Memory B cell (primary cell): ENCODE measurements around the gene HCN4.

ENCODE experiments used
- ATAC-seq: fragments of 150-1000 bp; cut with Tn5 transposase; 2 replicates; pipeline ENCODE4 v1.10.0; 2021; ENCODE audit warnings: low read depth, mild to moderate bottlenecking, moderate library complexity
- DNase-seq, 2 donors: peaks; one replicate each; pipeline ENCODE4 v3.0.0; 2022; ENCODE audit warnings: low spot score in 2 of 2
- H3K27ac Mint-ChIP-seq: one replicate; pipeline ENCODE4 v1.8.0; 2022; ENCODE audit warnings: mild to moderate bottlenecking, moderate library complexity, mixed read lengths
- H3K27me3 Mint-ChIP-seq: one replicate; pipeline ENCODE4 v1.8.0; 2022; ENCODE audit warnings: mixed read lengths
- H3K36me3 Mint-ChIP-seq: one replicate; pipeline ENCODE4 v1.8.0; 2022; ENCODE audit warnings: mild to moderate bottlenecking, mixed read lengths
- H3K4me1 Mint-ChIP-seq: one replicate; pipeline ENCODE4 v1.8.0; 2022; ENCODE audit warnings: mixed read lengths
- H3K4me3 Mint-ChIP-seq: one replicate; pipeline ENCODE4 v1.8.0; 2022; ENCODE audit warnings: mild to moderate bottlenecking, moderate library complexity, mixed read lengths
- H3K9me3 Mint-ChIP-seq: one replicate; pipeline ENCODE4 v1.8.0; 2022; ENCODE audit warnings: mixed read lengths

Gene HCN4

GRCh38 chr15:73346735-73347312 lies 21.9 kb downstream of the HCN4 start:
- Mint-ChIP-seq H3K9me3 (peaks cover 2% of the 10 kb centered on the region), H3K36me3 (no peaks in the 10 kb centered on the region)
- peak; percentile 43 for ATAC-seq

GRCh38 chr15:73345658-73346057 lies 23.1 kb downstream of the HCN4 start:
- H3K4me3 Mint-ChIP-seq = no peak overlapping the region
- H3K4me1 Mint-ChIP-seq = no peaks in the 10 kb centered on the region
- peaks cover 2% of the 10 kb centered on the region for H3K9me3 Mint-ChIP-seq
- H3K27me3 Mint-ChIP-seq = peaks cover 7% of the 10 kb centered on the region
- ATAC-seq (no peak), DNase-seq (no peak)
- H3K27ac Mint-ChIP-seq = no peak overlapping the region
- H3K36me3 Mint-ChIP-seq = no peaks in the 10 kb centered on the region

More at GRCh38 chr15:73346735-73347312, 21.9 kb downstream of the HCN4 start:
- Mint-ChIP-seq H3K4me1 (no peaks in the 10 kb centered on the region), H3K27me3 (peaks cover 7% of the 10 kb centered on the region), H3K4me3 (no peak overlapping the region), H3K27ac (no peak overlapping the region)
- peak; percentile 44 to 59 for DNase-seq

GRCh38 chr15:73344056-73344455 lies 24.7 kb downstream of the HCN4 start:
- Mint-ChIP-seq H3K36me3 (no peaks in the 10 kb centered on the region), H3K27me3 (peaks cover 7% of the 10 kb centered on the region), H3K4me3 (no peak overlapping the region), H3K9me3 (peaks cover 2% of the 10 kb centered on the region), H3K27ac (no peak overlapping the region), H3K4me1 (no peaks in the 10 kb centered on the region)
- DNase-seq (no peak), ATAC-seq (no peak)

- no peak overlapping the region for H3K27ac Mint-ChIP-seq
- no peaks in the 10 kb centered on the region for H3K36me3 Mint-ChIP-seq
- H3K4me1 Mint-ChIP-seq = no peaks in the 10 kb centered on the region
- DNase-seq = no peak
- peaks cover 8% of the 10 kb centered on the region for H3K27me3 Mint-ChIP-seq
- H3K9me3 Mint-ChIP-seq = peaks cover 2% of the 10 kb centered on the region
- H3K4me3 Mint-ChIP-seq = no peak overlapping the region
- no peak for ATAC-seq
These were observed 26.7 kb downstream of the HCN4 start for GRCh38 chr15:73341886-73342600.

- ATAC-seq (no peak), DNase-seq (no peak)
- Mint-ChIP-seq H3K36me3 (no peaks in the 10 kb centered on the region), H3K4me3 (no peak overlapping the region), H3K27ac (no peak overlapping the region), H3K4me1 (no peaks in the 10 kb centered on the region), H3K27me3 (peaks cover 8% of the 10 kb centered on the region), H3K9me3 (peaks cover 2% of the 10 kb centered on the region)
These were observed 28.1 kb downstream of the HCN4 start for GRCh38 chr15:73340502-73341192.

GRCh38 chr15:73338606-73339374 lies 30.0 kb downstream of the HCN4 start:
- no peak for DNase-seq
- peaks cover 2% of the 10 kb centered on the region for H3K9me3 Mint-ChIP-seq
- H3K36me3 Mint-ChIP-seq = no peaks in the 10 kb centered on the region
- no peak overlapping the region for H3K27ac Mint-ChIP-seq
- peaks cover 10% of the 10 kb centered on the region for H3K27me3 Mint-ChIP-seq
- no peak for ATAC-seq
- no peaks in the 10 kb centered on the region for H3K4me1 Mint-ChIP-seq
- no peak overlapping the region for H3K4me3 Mint-ChIP-seq

- Mint-ChIP-seq H3K4me3 (no peak overlapping the region), H3K4me1 (no peaks in the 10 kb centered on the region), H3K36me3 (no peaks in the 10 kb centered on the region), H3K27me3 (peaks cover 6% of the 10 kb centered on the region), H3K9me3 (peaks cover 2% of the 10 kb centered on the region), H3K27ac (no peak overlapping the region)
- ATAC-seq (no peak), DNase-seq (no peak)
These were observed 30.7 kb downstream of the HCN4 start for GRCh38 chr15:73338058-73338457.

- Mint-ChIP-seq H3K9me3 (no peaks in the 10 kb centered on the region), H3K36me3 (no peaks in the 10 kb centered on the region), H3K27ac (no peak overlapping the region), H3K4me3 (no peak overlapping the region), H3K27me3 (peaks cover 6% of the 10 kb centered on the region), H3K4me1 (no peaks in the 10 kb centered on the region)
- DNase-seq (no peak), ATAC-seq (no peak)
These were observed 31.6 kb downstream of the HCN4 start for GRCh38 chr15:73337187-73337586.

- Mint-ChIP-seq H3K27ac (no peak overlapping the region), H3K9me3 (no peaks in the 10 kb centered on the region), H3K36me3 (no peaks in the 10 kb centered on the region), H3K27me3 (peaks cover 6% of the 10 kb centered on the region), H3K4me1 (no peaks in the 10 kb centered on the region), H3K4me3 (no peak overlapping the region)
- DNase-seq = no peak
- no peak for ATAC-seq
These were observed 32.0 kb downstream of the HCN4 start for GRCh38 chr15:73336756-73337155.

- H3K36me3 Mint-ChIP-seq = no peaks in the 10 kb centered on the region
- ATAC-seq = no peak
These were observed 33.3 kb downstream of the HCN4 start for GRCh38 chr15:73335471-73335870.

GRCh38 chr15:73335026-73335425 lies 33.7 kb downstream of the HCN4 start:
- Mint-ChIP-seq H3K9me3 (no peaks in the 10 kb centered on the region), H3K4me1 (no peaks in the 10 kb centered on the region), H3K27me3 (peaks cover 6% of the 10 kb centered on the region), H3K36me3 (no peaks in the 10 kb centered on the region), H3K27ac (no peak overlapping the region), H3K4me3 (no peak overlapping the region)
- DNase-seq (no peak), ATAC-seq (no peak)

More at GRCh38 chr15:73335471-73335870, 33.3 kb downstream of the HCN4 start:
- Mint-ChIP-seq H3K4me3 (no peak overlapping the region), H3K27ac (no peak overlapping the region), H3K9me3 (no peaks in the 10 kb centered on the region), H3K27me3 (peaks cover 6% of the 10 kb centered on the region), H3K4me1 (no peaks in the 10 kb centered on the region)
- no peak for DNase-seq

GRCh38 chr15:73334086-73334485 lies 34.7 kb downstream of the HCN4 start:
- DNase-seq (no peak), ATAC-seq (no peak)
- Mint-ChIP-seq H3K9me3 (no peaks in the 10 kb centered on the region), H3K4me1 (no peaks in the 10 kb centered on the region), H3K36me3 (no peaks in the 10 kb centered on the region), H3K27ac (no peak overlapping the region), H3K4me3 (no peak overlapping the region), H3K27me3 (peaks cover 6% of the 10 kb centered on the region)

GRCh38 chr15:73333001-73333400 lies 35.8 kb downstream of the HCN4 start:
- no peaks in the 10 kb centered on the region for H3K9me3 Mint-ChIP-seq
- no peaks in the 10 kb centered on the region for H3K4me1 Mint-ChIP-seq
- H3K4me3 Mint-ChIP-seq = no peak overlapping the region
- peaks cover 8% of the 10 kb centered on the region for H3K27me3 Mint-ChIP-seq
- H3K27ac Mint-ChIP-seq = no peak overlapping the region
- ATAC-seq (no peak), DNase-seq (no peak)
- H3K36me3 Mint-ChIP-seq = no peaks in the 10 kb centered on the region
